Body of pancreas (tissue), 4 donors: ENCODE results near the gene TBX15.

ENCODE experiments used
- POLR2A ChIP-seq, 3 donors: fragments of 450-650 bp; IDR thresholded peaks; one replicate each; pipeline ENCODE4 v1.6.1; 2016; ENCODE audit warnings: antibody characterized with exemption in 3 of 3, mild to moderate bottlenecking in 2 of 3
- TF ChIP-seq, protein P1 (sequence below), 7 experiments: fragments of 450-650 bp in 4 of 7; fragments of 200-600 bp in 3 of 7; sonication (generic) in 3 of 7; IDR thresholded peaks; one replicate each; pipeline ENCODE4 v1.5.1; 2016 to 2019; ENCODE audit warnings: antibody characterized with exemption in 7 of 7

DNA sequence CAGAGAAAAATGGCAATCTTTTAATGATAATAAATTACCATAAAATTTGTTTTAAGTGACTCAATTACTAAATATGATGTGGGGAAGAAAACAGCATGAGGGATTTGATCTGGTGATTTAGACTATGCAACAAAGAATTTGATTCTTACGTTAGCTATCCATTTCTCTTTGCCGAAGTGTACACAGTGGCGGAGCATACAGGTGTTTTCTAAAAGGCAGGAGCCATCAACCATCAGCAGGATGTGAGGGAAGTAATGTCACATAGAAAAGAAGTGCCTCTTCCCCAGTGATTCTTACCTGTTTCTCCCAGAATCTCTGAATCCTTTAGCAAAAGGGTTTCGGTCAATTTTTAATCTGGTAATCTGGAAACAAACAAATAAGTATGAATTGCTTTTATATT, 74.3 kb downstream of the TBX15 start:
- TF ChIP-seq, protein P1, sequence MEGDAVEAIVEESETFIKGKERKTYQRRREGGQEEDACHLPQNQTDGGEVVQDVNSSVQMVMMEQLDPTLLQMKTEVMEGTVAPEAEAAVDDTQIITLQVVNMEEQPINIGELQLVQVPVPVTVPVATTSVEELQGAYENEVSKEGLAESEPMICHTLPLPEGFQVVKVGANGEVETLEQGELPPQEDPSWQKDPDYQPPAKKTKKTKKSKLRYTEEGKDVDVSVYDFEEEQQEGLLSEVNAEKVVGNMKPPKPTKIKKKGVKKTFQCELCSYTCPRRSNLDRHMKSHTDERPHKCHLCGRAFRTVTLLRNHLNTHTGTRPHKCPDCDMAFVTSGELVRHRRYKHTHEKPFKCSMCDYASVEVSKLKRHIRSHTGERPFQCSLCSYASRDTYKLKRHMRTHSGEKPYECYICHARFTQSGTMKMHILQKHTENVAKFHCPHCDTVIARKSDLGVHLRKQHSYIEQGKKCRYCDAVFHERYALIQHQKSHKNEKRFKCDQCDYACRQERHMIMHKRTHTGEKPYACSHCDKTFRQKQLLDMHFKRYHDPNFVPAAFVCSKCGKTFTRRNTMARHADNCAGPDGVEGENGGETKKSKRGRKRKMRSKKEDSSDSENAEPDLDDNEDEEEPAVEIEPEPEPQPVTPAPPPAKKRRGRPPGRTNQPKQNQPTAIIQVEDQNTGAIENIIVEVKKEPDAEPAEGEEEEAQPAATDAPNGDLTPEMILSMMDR (IDR thresholded peaks at IDR 0.05), result no peak
- no peak for TF ChIP-seq POLR2A (IDR thresholded peaks at IDR 0.05)
